ENCODE data around the gene UBR3.

- TF ChIP-seq CTCF (IDR thresholded peaks at IDR 0.05; ENCODE audit: low read depth, low read length) (no peak), EZH2phosphoT487 (IDR thresholded peaks at IDR 0.05; ENCODE audit: low read depth) (no peak)
Observed at GRCh38 chr2:169867579-169867978, 40.3 kb downstream of the UBR3 start.

Measured in OCI-LY3 (cell line).